Spleen (tissue), 11 donors: ENCODE measurements around the gene HINT2. TPM values are rescaled to one million over a fixed set of nuclear protein-coding genes. Genes with fewer than 3 reads are reported as not detected.
A peak's percentile ranks its signal among the peaks of the same experiment; 100 is the strongest.

Experiments used
- DNase-seq: peaks from one replicate; pipeline ENCODE4 v3.0.0-alpha.2; 2020
- H3K27ac ChIP-seq, 8 donors: fragments of 200-600 bp; sonication (generic) in 7 of 8; 1 replicate in 4 of 8; 2 replicates in 4 of 8; pipeline versions ENCODE4 v1.5.0 to v1.8.0; 2016 to 2021; ENCODE audit warnings: inconsistent platforms in 4 of 8, mild to moderate bottlenecking in 4 of 8, moderate library complexity in 1 of 8
- H3K27me3 ChIP-seq, 7 donors: fragments of 200-600 bp; sonication (generic) in 6 of 7; replicated peaks in 1 of 7; 1 replicate in 4 of 7; 2 replicates in 3 of 7; pipeline versions ENCODE4 v1.5.0 to v1.8.0; 2016 to 2021; ENCODE audit warnings: inconsistent platforms in 3 of 7, mild to moderate bottlenecking in 1 of 7
- H3K36me3 ChIP-seq, 6 donors: fragments of 200-600 bp; sonication (generic) in 5 of 6; 1 replicate in 4 of 6; 2 replicates in 2 of 6; pipeline versions ENCODE4 v1.5.0 to v1.8.0; 2016 to 2021; ENCODE audit warnings: inconsistent platforms in 2 of 6
- H3K4me1 ChIP-seq, 6 donors: fragments of 200-600 bp; sonication (generic) in 5 of 6; 1 replicate in 3 of 6; 2 replicates in 3 of 6; pipeline versions ENCODE4 v1.5.0 to v1.8.0; 2016 to 2021; ENCODE audit warnings: inconsistent platforms in 3 of 6
- H3K4me3 ChIP-seq, 8 donors: fragments of 200-600 bp; sonication (generic) in 7 of 8; 1 replicate in 4 of 8; 2 replicates in 4 of 8; pipeline versions ENCODE4 v1.5.0 to v1.8.0; 2016 to 2021; ENCODE audit warnings: inconsistent platforms in 4 of 8, mild to moderate bottlenecking in 4 of 8, moderate library complexity in 2 of 8
- H3K9me3 ChIP-seq, 8 donors: fragments of 200-600 bp; sonication (generic) in 7 of 8; 1 replicate in 4 of 8; 2 replicates in 4 of 8; pipeline versions ENCODE4 v1.5.0 to v1.8.0; 2016 to 2021; ENCODE audit warnings: inconsistent platforms in 4 of 8
- CTCF ChIP-seq, 11 experiments: fragments of 200-600 bp in 7 of 11; fragments of 450-650 bp in 4 of 11; sonication (generic) in 4 of 11; IDR thresholded peaks in 8 of 11; conservative IDR thresholded peaks in 3 of 11; 1 replicate in 7 of 11; 2 replicates in 4 of 11; pipeline versions ENCODE4 v1.4.0 to v1.8.0; 2016 to 2021; ENCODE audit warnings: antibody characterized with exemption in 11 of 11, inconsistent platforms in 4 of 11, mild to moderate bottlenecking in 1 of 11
- POLR2A ChIP-seq, 3 donors: fragments of 450-650 bp; IDR thresholded peaks; one replicate each; pipeline ENCODE4 v1.5.1; 2017; ENCODE audit warnings: antibody characterized with exemption in 3 of 3, mild to moderate bottlenecking in 1 of 3
- POLR2AphosphoS5 ChIP-seq, 3 donors: sonication (generic); formaldehyde crosslinking; IDR thresholded peaks; one replicate each; pipeline ENCODE4 v1.5.1; 2017; ENCODE audit warnings: antibody characterized with exemption in 3 of 3
- WGBS, 5 donors: extraction: QIAGEN DNeasy Blood & Tissue Kit in 3 of 5; methylation state at CpG; one replicate each; pipeline versions ENCODE4 v1.1.5 to v1.1.7; 2013 to 2018; 5-methylcytosine and 5-hydroxymethylcytosine counted together
- intact Hi-C: fragments of 100-400 bp; cut with DNase I; formaldehyde crosslinking; loops from one replicate; pipeline ENCODE4 v1.15.0; 2023; ENCODE audit warnings: low total_unique reads
- polyA plus RNA-seq, 3 donors: library from polyadenylated mRNA; stranded (reverse); fragments of 200-250 nt; gene quantifications; one replicate each; pipeline ENCODE4 v1.2.1, GENCODE V29; 2013
- total RNA-seq, 7 donors: library from RNA; depleted of rRNA in 3 of 7; stranded (reverse); fragments of >200 nt in 3 of 7; fragmentation: NEBNext Ultra II Directional in 4 of 7; extraction: Animal tissue kit (Norgen Biotek cat#: 25700) in 4 of 7; gene quantifications; one replicate each; pipeline versions ENCODE4 v1.1.0 to v1.2.1, GENCODE V29; 2016 to 2021
- donor health status: healthy with polysubstance abuse.
- donor health status: DM: no; HTN: no; CAD: no; lungs with moderate emphysema.
- donor health status: DM: no; HTN: no; CAD: no.
- donor health status: Bipolar disorder and iron deficiency.
- donor health status: healthy.
- donor health status: DM: no; HTN: no; CAD: no.
- donor health status: DM: yes; HTN: yes; CAD: no.

HINT2 gene
- total and polyA plus RNA-seq, 10 donors: 20.1 to 73.6 (median 25.1) TPM

GRCh38 chr9:35813434-35814105, 1.3 kb downstream of the HINT2 start:
- intact Hi-C loops: no loop called here
- no peak for DNase-seq
- Histone ChIP-seq H3K4me3 (peak overlapping the region in 1 of 8 donors; percentile 100), H3K9me3 (no peaks in the 10 kb centered on the region), H3K36me3 (peaks cover 0 to 11% (median 5%) of the 10 kb centered on the region in 6 donors), H3K4me1 (peaks cover 17 to 49% (median 35%) of the 10 kb centered on the region in 6 donors), H3K27ac (peak overlapping the region in 7 of 8 donors; percentile 91 to 99 (median 96)), H3K27me3 (no peaks in the 10 kb centered on the region)
- TF ChIP-seq POLR2A (IDR thresholded peaks at IDR 0.05) (no peak), POLR2AphosphoS5 (IDR thresholded peaks at IDR 0.05) (no peak), CTCF (IDR thresholded peaks at IDR 0.05 in 8 of 11, conservative IDR thresholded peaks at IDR 0.05 in 3 of 11) (peak in 3 of 11 experiments; percentile 9 to 25 (median 21))
- 82 to 91% (median 89%) methylated on average over 10 of the region's 10 CpGs for WGBS, 5 donors

GRCh38 chr9:35812025-35812602, 2.7 kb downstream of the HINT2 start, which contains the start of gene SPAG8:
SPAG8 (minus strand) TSS chr9:35812262; CDS start chr9:35812147, 115 bp downstream.
- TF ChIP-seq POLR2A (IDR thresholded peaks at IDR 0.05): peak in 1 of 3 donors; percentile 6
- peak; percentile 75 to 86 (median 80) for TF ChIP-seq POLR2AphosphoS5 (IDR thresholded peaks at IDR 0.05)
- TF ChIP-seq CTCF (IDR thresholded peaks at IDR 0.05 in 8 of 11, conservative IDR thresholded peaks at IDR 0.05 in 3 of 11): peak in 1 of 11 experiments; percentile 28
- Histone ChIP-seq H3K36me3 (peaks cover 0 to 26% (median 12%) of the 10 kb centered on the region in 6 donors), H3K4me3 (peak within 1 kb of the TSS; percentile 25 to 77 (median 61)), H3K9me3 (no peaks in the 10 kb centered on the region), H3K27ac (peak within 1 kb of the TSS; percentile 42 to 99 (median 79)), H3K4me1 (peaks cover 17 to 49% (median 35%) of the 10 kb centered on the region in 6 donors), H3K27me3 (no peaks in the 10 kb centered on the region)
- intact Hi-C loops: no loop called here
- WGBS, 5 donors: 0 to 2% (median 1%) methylated on average over 23 to 28 of the region's 28 CpGs
- DNase-seq: peak; percentile 98

- peak overlapping the region in 6 of 8 donors; percentile 42 to 98 (median 79) for H3K27ac ChIP-seq
- TF ChIP-seq POLR2A (IDR thresholded peaks at IDR 0.05): no peak
- no peak for TF ChIP-seq POLR2AphosphoS5 (IDR thresholded peaks at IDR 0.05)
- no peak for TF ChIP-seq CTCF (IDR thresholded peaks at IDR 0.05 in 8 of 11, conservative IDR thresholded peaks at IDR 0.05 in 3 of 11)
- H3K4me3 ChIP-seq: peak overlapping the region; percentile 25 to 77 (median 61)
- intact Hi-C loops: no loop called here
- H3K27me3 ChIP-seq: no peaks in the 10 kb centered on the region
- H3K4me1 ChIP-seq: peaks cover 17 to 49% (median 35%) of the 10 kb centered on the region in 6 donors
- no peak for DNase-seq
- 7 to 14% (median 11%) methylated on average over 11 to 12 of the region's 12 CpGs for WGBS, 5 donors
- peaks cover 0 to 32% (median 16%) of the 10 kb centered on the region in 6 donors for H3K36me3 ChIP-seq
- H3K9me3 ChIP-seq: no peaks in the 10 kb centered on the region
Observed at GRCh38 chr9:35811381-35812024, 3.3 kb downstream of the HINT2 start.
